GM19023 (cell line): Measurements from ENCODE around the gene NCAM1.

Experiments used
- ATAC-seq: cut with Tn5 transposase; IDR thresholded peaks from one replicate; pipeline ENCODE4 v1.9.1; 2021; ENCODE audit warnings: mild to moderate bottlenecking, moderate library complexity; ENCODE audit not compliant: unreplicated experiment

The NCAM1 gene

GRCh38 chr11:113271551-113272245 lies 310.5 kb downstream of the NCAM1 start:
- no peak for ATAC-seq

GRCh38 chr11:113272281-113272680 lies 311.1 kb downstream of the NCAM1 start:
- ATAC-seq, result no peak

DNA sequence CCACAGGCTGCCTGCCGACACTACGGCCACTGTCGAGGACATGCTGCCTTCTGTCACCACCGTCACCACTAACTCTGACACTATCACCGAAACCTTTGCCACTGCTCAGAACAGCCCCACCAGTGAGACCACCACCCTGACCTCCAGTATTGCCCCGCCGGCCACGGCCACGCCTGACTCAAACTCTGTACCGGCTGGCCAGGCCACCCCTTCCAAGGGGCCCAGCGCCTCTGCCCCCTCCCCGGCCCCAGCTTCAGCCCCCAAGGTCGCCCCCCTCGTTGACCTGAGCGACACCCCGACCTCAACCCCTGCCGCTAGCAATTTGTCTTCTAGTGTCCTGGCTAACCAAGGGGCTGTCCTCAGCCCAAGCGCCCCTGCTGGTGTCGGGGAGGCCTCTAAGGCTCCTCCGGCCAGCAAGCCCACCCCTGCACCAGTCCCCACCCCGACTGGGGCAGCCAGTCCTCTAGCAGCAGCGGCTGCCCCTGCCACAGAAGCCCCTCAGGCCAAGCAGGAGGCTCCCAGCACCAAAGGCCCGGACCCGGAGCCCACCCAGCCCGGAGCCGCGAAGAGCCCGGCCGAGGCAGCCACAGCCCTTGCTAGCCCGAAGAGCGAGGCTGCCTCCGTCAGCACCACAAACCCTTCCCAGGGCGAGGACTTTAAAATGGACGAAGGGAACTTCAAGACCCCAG lies 311.9 kb downstream of the NCAM1 start:
- no peak for ATAC-seq

GRCh38 chr11:113273720-113274119 lies 312.5 kb downstream of the NCAM1 start:
- ATAC-seq, result no peak

- no peak for ATAC-seq
Measured at GRCh38 chr11:113274713-113275582, 313.7 kb downstream of the NCAM1 start.

DNA sequence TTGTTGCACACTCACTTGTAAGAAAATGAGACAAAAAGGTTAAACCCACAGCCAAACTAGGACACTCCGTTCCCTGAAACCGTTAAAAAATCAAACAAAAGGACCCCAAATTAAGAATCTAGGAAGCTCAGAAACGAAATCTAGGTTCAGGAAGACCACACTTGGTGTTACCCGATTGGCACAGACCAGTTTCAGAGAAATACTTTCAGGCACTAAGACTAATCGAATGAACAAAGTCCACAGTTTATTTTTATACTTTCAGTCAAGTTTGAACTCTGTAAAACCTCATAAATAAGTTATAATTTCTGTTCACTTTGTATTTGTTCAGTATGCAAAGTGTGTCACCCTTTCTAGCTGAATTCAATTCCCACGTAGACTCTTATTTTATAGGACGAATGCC lies 314.4 kb downstream of the NCAM1 start:
- no peak for ATAC-seq

DNA sequence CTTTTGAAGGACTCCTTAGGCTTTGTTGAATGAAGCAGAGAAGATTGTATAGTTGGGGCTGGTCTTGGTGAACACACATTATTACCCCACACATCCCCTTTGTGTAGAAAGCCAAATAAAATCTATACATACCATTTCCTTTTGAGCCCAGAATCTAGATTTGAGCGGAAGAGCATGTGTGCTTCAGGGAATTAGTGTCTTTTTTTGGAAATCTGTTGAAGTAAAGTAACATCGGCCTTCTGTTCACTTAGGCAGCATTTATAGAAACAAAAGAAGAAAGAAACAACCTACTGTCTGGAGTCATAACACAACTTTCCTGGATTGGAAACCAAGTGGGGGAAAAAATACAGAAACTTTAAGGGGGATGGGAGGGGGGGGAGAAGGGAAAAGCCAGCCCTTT lies 315.2 kb downstream of the NCAM1 start:
- no peak for ATAC-seq

DNA sequence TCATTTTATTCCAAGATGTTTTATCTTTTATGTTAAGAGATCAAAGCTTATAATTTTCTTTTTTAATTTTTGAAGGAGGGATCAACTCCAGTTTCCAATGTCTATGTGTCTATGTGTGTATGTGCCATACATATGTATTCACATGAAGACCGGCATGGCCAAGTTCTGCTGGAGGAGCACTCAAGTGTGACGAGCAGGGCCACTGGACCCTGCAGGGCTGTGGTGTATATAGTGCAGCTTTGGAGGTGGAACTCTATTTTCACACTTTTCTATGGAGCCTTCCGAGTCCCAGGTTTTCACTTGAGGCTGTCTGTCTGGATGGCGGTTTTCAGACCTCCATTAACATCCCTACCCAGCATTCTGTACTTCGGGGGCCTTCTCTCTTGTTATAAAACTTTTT lies 316.7 kb downstream of the NCAM1 start:
- no peak for ATAC-seq

GRCh38 chr11:113278481-113278880 lies 317.3 kb downstream of the NCAM1 start:
- no peak for ATAC-seq

DNA sequence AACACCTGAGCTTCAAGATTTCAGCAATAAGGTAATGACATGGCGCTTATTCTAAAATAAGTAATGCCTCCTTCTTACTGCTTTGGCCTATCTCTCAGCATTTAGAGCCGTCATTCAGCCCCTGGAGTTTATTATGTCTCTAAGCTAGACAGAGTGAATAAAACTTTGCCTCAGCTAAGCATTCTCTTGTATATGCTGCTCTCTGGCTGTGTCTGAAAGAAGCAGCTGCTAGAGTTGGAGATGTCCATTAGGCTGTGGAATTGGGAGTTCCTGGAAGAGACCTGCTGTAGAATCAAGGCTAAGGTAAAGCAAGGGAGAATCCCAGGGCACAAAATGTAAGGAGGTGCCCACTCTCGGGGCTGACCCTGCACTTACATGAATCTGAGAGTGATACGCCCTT lies 317.7 kb downstream of the NCAM1 start:
- ATAC-seq, result no peak

- no peak for ATAC-seq
Measured at GRCh38 chr11:113279591-113279990, 318.4 kb downstream of the NCAM1 start.

GRCh38 chr11:113281052-113281725 lies 320.0 kb downstream of the NCAM1 start:
- ATAC-seq, result no peak

DNA sequence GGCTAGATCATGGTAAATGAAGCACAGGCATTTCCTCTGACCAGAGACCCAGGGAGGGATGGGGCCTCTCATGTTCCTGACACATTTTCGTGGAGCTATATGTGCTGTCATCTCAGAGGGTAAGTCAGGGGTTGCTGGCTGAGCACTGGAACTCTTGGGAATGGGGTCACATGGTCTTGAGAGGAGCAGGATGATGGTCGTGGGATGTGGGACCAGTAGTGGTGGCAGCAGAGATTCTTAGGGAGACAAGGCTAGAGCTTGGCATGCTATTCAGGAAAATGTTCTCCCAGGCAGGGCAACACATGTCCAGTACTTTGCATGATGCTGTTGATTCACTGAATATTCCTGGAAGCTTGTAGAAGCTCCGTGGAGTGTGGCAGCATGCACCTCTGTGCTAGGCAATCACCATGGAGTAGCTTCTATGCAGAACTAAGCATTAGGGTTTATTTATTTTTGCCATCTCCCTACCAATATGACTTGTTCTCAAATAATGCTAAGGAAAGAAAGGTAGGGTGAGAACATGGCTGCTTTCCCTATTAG lies 321.7 kb downstream of the NCAM1 start:
- no peak for ATAC-seq

DNA sequence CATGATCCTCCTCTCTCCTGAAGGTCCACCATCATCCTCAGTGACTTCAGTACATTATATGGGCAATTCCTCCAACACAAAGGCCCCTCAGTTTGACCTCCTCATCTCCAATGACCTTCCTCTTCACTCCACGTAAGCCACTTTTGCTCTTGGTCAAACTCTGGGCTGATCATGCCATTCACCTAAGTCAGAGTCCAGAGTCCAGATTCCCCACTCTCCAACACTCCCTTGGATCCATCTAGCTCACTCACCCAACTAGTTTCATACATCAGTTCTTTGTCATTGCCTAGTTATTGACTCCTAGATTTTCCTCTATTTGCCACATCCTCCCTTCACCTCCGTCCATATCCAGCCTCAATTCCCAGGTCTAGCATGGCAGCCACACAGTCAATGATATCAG lies 322.7 kb downstream of the NCAM1 start:
- ATAC-seq, result no peak

GRCh38 chr11:113286009-113286408 lies 324.8 kb downstream of the NCAM1 start:
- no peak for ATAC-seq

DNA sequence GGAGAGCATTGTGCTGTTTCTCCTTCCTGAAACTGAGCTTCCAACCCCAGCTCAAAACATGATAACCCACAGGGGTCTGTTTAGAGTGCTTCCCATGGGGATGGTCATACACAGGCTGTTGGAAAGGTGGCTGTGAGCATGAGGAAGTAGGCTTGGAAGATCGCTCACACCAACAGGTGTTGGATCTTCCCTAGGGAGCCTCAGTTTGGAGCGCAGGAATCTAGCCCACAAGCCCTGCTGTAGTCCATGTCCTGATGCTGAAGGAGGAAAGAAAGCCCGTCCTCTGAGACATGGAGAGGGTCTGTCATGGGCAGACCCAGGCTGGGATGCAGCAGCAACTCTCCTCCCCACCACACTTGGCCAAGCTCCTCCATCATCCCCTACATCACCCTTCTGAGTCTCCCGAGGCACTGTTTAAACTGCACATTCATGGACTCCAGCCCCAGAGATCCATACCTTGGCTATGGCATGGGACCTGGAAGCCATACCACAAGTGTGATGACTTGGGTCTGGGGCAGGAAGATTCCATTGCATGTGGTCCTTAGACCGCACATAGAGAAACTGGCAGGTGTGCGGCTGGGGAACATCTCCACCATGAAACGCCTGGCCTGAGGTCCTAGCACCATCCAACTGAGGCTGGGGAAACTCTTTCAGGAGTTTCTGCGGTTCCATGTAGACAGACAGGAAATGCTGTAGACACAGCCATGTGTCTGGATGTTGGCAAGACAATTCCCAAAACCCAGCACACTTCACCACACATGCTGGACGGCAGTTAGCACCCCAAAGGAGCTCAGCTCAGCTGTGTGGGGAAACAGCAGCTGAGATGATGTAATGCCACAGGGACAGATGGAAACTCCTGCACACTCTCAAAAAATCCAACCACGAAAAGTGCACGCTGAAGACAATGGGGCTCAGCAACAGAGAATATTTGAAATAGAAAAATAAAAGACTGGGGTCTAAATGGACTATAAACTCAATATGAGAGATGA lies 325.6 kb downstream of the NCAM1 start:
- ATAC-seq, result no peak

GRCh38 chr11:113287801-113288200 lies 326.6 kb downstream of the NCAM1 start:
- ATAC-seq, result no peak

DNA sequence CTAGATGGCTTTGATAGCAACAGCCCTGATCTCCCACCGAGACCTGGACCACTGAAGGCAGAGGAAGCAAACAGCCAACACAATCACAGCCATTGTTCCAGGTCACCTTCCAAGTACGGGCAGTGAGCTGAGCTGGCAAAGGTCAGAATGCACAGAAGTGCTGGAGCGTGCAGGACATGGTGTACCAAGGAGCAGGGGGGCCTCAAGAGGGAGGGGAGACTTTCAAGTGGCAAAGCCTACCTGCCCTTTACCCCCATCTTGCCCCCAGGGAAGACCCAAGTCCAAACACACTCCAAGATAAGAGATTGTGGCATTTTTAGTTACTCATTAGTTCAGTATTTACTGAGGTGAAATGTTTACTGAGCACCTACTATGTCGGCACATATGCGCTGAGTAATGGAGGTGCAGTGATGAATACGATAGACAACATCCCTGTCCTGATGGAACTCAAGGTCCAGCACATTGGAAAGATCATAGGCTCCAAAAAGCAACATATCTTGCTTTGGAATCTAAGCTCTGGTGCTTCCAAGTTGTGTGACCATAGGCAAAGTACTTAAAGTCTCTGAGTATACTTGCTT lies 327.2 kb downstream of the NCAM1 start:
- ATAC-seq, result no peak

- peak; percentile 92 for ATAC-seq
Measured at GRCh38 chr11:113289431-113290187, 328.4 kb downstream of the NCAM1 start.
